Smooth muscle cell of the pulmonary artery (primary cell): Measurements from ENCODE around the gene ADGRL2. TPM values are rescaled to one million over a fixed set of nuclear protein-coding genes. Genes with fewer than 3 reads are reported as not detected.

Experiments used
- total RNA-seq: library from RNA; depleted of rRNA; stranded (reverse); fragments of >200 nt; gene quantifications from 2 replicates; pipeline ENCODE4 v1.2.3, GENCODE V29; 2014

The ADGRL2 gene
- total RNA-seq, result 47.5 and 378 TPM in 2 replicates

GRCh38 chr1:81800695-81801650 lies at the start of gene ADGRL2:
ADGRL2 (plus strand) TSS chr1:81800934; CDS start chr1:81836985, 36,051 bp downstream.

